GM21526 (cell line): ENCODE results near the gene PRKRA.
"Not testable (repeated sequence)": the region's sequence is repeated elsewhere in the genome, so short reads cannot be mapped to it uniquely, and the experiment has no call there.

ENCODE experiments used
- ATAC-seq: cut with Tn5 transposase; IDR thresholded peaks from one replicate; pipeline ENCODE4 v1.9.1; 2021; ENCODE audit warnings: moderate library complexity; ENCODE audit not compliant: unreplicated experiment, low FRiP score

PRKRA gene

DNA sequence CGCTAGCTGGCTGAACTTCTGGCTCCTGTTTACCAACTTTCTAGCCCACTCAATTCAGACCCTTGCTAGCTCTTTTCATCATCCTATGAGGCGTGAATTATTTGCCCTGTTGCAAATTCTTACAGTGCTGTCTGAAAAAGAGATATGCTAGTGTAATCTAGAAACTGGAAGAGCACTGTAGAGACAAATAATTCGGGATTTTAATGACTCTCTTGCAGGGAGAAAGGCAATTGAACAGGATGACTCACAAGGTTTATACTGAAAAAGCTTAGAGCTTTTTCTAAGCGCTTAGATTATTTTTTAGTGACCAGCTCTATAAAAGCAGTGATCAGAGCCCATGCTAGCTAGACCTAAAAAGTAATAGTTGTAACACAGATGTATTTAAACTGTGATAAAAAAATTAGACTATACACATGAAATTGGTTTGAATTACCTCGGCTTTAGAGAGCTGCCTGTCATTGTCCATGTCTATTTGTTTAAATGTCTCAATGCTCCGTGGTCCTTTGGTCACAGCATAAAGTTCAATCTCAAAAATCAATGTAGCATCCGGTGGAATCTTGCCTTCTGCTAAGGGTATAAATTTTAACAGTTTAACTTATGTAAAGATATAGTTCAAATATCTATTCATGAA lies 18.4 kb upstream of the PRKRA start:
- ATAC-seq, result no peak

GRCh38 chr2:178457390-178457886 lies 6.5 kb upstream of the PRKRA start:
- no peak for ATAC-seq

- ATAC-seq, result no peak
Observed at GRCh38 chr2:178455947-178456346, 5.0 kb upstream of the PRKRA start.

- ATAC-seq, result no peak
Observed at GRCh38 chr2:178452870-178453269, 1.9 kb upstream of the PRKRA start.

GRCh38 chr2:178452334-178452733 lies 1.4 kb upstream of the PRKRA start:
- ATAC-seq, result no peak

- peak; percentile 52 for ATAC-seq
Observed at GRCh38 chr2:178450524-178450773, 526 bp downstream of the PRKRA start.

GRCh38 chr2:178449700-178450523 lies 1.1 kb downstream of the PRKRA start:
- ATAC-seq, result peak; percentile 12

- ATAC-seq, result no peak
Observed at GRCh38 chr2:178448968-178449661, 1.9 kb downstream of the PRKRA start.

DNA sequence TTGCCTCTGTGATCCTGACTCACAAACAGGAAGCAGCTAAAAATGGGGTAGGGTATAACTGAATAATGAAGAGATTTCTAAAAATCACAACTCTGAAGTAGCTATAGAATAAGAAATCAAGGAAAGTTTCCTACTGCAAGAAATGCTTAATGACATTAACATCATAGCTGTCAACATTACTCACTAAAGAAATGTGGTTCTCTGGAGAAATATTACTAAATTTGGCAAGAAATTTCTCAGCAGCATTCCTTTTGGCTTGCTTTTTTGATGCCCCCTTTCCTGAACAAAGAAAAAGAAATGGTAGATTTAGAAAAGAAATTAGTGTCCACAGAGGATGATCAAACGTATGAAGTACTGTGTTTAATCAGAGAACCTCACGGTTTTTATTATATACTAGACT lies 9.5 kb downstream of the PRKRA start:
- no peak for ATAC-seq

DNA sequence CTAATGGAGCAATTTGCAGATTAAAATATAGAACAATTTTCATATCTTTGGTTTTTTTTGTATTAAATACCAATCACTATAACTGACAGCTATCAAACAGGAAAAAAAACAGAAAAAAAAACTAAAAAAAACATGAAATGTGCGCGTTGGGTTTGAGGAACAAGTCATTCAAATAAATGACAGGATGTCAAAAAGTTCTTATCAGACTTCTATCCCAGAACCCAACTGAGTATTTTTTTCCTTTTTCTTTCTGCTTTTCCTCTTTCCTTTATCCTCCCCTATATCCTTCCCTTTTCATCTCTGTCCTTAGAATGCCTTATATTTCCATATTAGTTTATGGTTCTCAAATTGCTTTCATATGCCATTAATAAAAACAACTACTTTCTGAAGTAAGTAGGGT lies 14.3 kb downstream of the PRKRA start:
- no peak for ATAC-seq

DNA sequence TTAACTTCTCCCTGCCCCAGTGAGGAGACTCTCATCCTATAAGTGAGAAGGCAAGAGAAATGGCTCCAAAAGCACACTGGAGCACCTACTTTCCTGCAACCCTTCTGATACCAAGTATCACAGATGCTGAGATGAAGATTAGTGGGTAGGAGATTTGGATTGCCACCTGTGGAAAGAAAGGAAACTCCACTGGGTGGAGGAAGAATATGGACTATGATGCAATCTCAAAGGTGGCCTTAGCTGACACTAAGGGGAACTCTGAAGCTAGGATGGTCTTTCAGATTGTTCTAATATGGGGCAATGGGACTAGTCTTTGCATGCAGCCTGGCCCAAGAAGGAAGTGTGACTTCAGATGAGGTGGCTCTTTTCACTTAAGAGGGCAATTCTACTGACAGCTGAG lies 21.6 kb downstream of the PRKRA start:
- no peak for ATAC-seq

- no peak for ATAC-seq
Observed at GRCh38 chr2:178428396-178428806, 22.6 kb downstream of the PRKRA start.

- no peak for ATAC-seq
Observed at GRCh38 chr2:178427458-178427857, 23.5 kb downstream of the PRKRA start.

GRCh38 chr2:178426388-178426787 lies 24.6 kb downstream of the PRKRA start:
- no peak for ATAC-seq

- ATAC-seq, result no peak
Observed at GRCh38 chr2:178425255-178425827, 25.6 kb downstream of the PRKRA start.

GRCh38 chr2:178423746-178424145 lies 27.2 kb downstream of the PRKRA start:
- not testable (repeated sequence) for ATAC-seq

DNA sequence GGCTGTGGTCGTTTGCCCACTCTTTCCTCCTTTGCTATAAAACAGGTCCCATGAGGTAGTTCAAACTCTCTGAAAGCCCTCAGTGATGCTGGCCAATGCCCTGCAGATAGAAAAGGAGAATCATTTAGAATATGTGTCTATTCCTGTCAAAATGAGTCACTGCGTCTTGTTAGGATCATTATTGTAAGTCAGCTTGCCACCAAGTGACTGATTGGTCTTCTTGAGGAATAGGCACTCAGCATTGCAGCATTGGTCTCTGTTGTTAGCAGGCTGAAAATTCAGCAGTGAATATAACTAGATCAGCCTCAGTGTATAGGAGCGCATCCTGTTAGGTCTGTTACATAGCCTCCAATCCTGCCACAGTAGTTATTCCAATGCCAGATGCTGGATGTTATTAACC lies 28.9 kb downstream of the PRKRA start:
- no peak for ATAC-seq

- ATAC-seq, result no peak
Observed at GRCh38 chr2:178420463-178420999, 30.4 kb downstream of the PRKRA start.

DNA sequence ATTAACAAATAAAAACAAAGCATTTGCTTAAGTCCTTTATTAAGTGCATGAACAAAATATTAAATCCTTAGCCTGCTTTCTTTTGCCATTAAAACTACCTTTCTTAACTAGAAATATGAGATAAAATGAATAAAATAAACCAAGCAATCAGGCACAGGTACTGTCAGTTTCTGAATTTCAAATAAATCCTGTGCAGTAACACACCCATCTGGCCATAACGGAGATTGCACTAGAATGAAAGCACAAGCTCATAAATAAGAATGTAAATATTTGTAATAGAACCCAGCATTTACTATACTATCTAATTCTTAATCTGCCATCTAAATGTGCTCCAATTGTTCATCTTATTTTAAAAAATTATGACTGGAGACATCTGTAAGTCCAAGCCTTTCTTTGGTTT lies 31.9 kb downstream of the PRKRA start:
- no peak for ATAC-seq

- ATAC-seq, result no peak
Observed at GRCh38 chr2:178418426-178418825, 32.5 kb downstream of the PRKRA start.

- no peak for ATAC-seq
Observed at GRCh38 chr2:178417916-178418315, 33.1 kb downstream of the PRKRA start.
